K562 (cell line): ENCODE measurements around the gene FBXO17. TPM values are rescaled to one million over a fixed set of nuclear protein-coding genes. Genes with fewer than 3 reads are reported as not detected.

Experiments
- ASH1L ChIP-seq: fragments of 450-650 bp; IDR thresholded peaks from 2 replicates; pipeline ENCODE4 v1.6.1; 2018; ENCODE audit warnings: borderline replicate concordance, mild to moderate bottlenecking, low read depth; ENCODE audit not compliant: partially characterized antibody
- CBX5 ChIP-seq: IDR thresholded peaks from 2 replicates; pipeline ENCODE4 v1.6.1; 2014; ENCODE audit warnings: low read depth, borderline replicate concordance
- CHD4 ChIP-seq: fragments of 200-600 bp; sonication (generic); IDR thresholded peaks from 3 replicates; pipeline ENCODE4 v1.6.1; 2012; ENCODE audit warnings: low read depth, mild to moderate bottlenecking, mixed read lengths, low read length, inconsistent platforms; ENCODE audit not compliant: insufficient read depth, insufficient replicate concordance, poor library complexity, severe bottlenecking
- ETV6 ChIP-seq, 3 experiments: fragments of 150-350 bp in 1 of 3; sonication (generic) in 1 of 3; formaldehyde crosslinking in 1 of 3; IDR thresholded peaks; 2 replicates each; pipeline versions ENCODE4 v1.6.1 to v1.8.0; 2014 to 2022; ENCODE audit warnings: borderline replicate concordance in 2 of 3, low read depth in 2 of 3, antibody characterized with exemption in 1 of 3, low read length in 1 of 3, mild to moderate bottlenecking in 1 of 3, missing genetic modification reagents in 1 of 3
- GABPB2 ChIP-seq: fragments of 250-450 bp; sonication (Bioruptor Pico); conservative IDR thresholded peaks from 2 replicates; pipeline ENCODE4 v1.5.1; 2021; ENCODE audit warnings: mild to moderate bottlenecking
- HLTF ChIP-seq: fragments of 450-650 bp; IDR thresholded peaks from 2 replicates; pipeline ENCODE4 v1.6.1; 2016
- IFI16 ChIP-seq: fragments of 250-450 bp; sonication (Bioruptor Pico); IDR thresholded peaks from 2 replicates; pipeline ENCODE4 v2.1.2; 2022; ENCODE audit warnings: mild to moderate bottlenecking, inconsistent platforms
- MAZ ChIP-seq, 2 experiments: fragments of 450-650 bp in 1 of 2; sonication (generic) in 1 of 2; formaldehyde crosslinking; IDR thresholded peaks in 1 of 2; conservative IDR thresholded peaks in 1 of 2; 2 replicates each; pipeline versions ENCODE4 v1.4.0 to v1.5.0; 2020; ENCODE audit warnings: mild to moderate bottlenecking in 1 of 2, missing genetic modification reagents in 1 of 2
- NR4A1 ChIP-seq, 2 experiments: fragments of 250-450 bp in 1 of 2; fragments of 450-650 bp in 1 of 2; sonication (Bioruptor Pico) in 1 of 2; IDR thresholded peaks; 2 replicates each; pipeline versions ENCODE4 v1.4.0 to v1.6.1; 2016 to 2020; ENCODE audit warnings: mild to moderate bottlenecking in 2 of 2, missing compliant biosample characterization in 1 of 2, missing genetic modification characterization in 1 of 2, moderate library complexity in 1 of 2
- PRMT5 ChIP-seq: sonication (generic); formaldehyde crosslinking; IDR thresholded peaks from 2 replicates; pipeline ENCODE4 v1.5.0; 2020; ENCODE audit warnings: missing genetic modification reagents
- PRPF4 ChIP-seq: fragments of 200-400 bp; formaldehyde crosslinking; IDR thresholded peaks from one replicate; pipeline ENCODE4 v1.6.1; 2017; ENCODE audit warnings: low read length, low read depth, mild to moderate bottlenecking; ENCODE audit not compliant: insufficient read depth, poor library complexity, severe bottlenecking
- PTTG1 ChIP-seq: fragments of 450-650 bp; IDR thresholded peaks from 2 replicates; pipeline ENCODE4 v1.6.1; 2016; ENCODE audit warnings: low read depth, mild to moderate bottlenecking, missing genetic modification characterization, missing compliant biosample characterization
- RAD51 ChIP-seq: fragments of 450-650 bp; IDR thresholded peaks from 2 replicates; pipeline ENCODE4 v1.7.1; 2016; ENCODE audit warnings: low read depth, mild to moderate bottlenecking, borderline replicate concordance
- SRF ChIP-seq, 2 experiments: fragments of 250-450, 450-650 bp in 1 of 2; sonication (Bioruptor Pico) in 1 of 2; sonication (generic) in 1 of 2; formaldehyde crosslinking; IDR thresholded peaks; 2 replicates each; pipeline versions ENCODE4 v1.5.0 to v1.5.1; 2020 to 2022; ENCODE audit warnings: mild to moderate bottlenecking in 1 of 2, missing genetic modification reagents in 1 of 2
- TCF7L2 ChIP-seq: fragments of 150-350 bp; IDR thresholded peaks from 2 replicates; pipeline ENCODE4 v1.6.1; 2016; ENCODE audit warnings: low read depth, mild to moderate bottlenecking, low read length, moderate library complexity
- UBTF ChIP-seq, 2 experiments: IDR thresholded peaks; 2 replicates each; pipeline ENCODE4 v1.6.1; 2012; ENCODE audit warnings: improper control_type of control experiment in 2 of 2, low read depth in 2 of 2, low read length in 2 of 2, borderline replicate concordance in 1 of 2
- USF1 ChIP-seq: sonication (generic); formaldehyde crosslinking; IDR thresholded peaks from 2 replicates; pipeline ENCODE4 v1.9.0; 2022; ENCODE audit warnings: mild to moderate bottlenecking, missing genetic modification reagents
- ZNF12 ChIP-seq: sonication (generic); formaldehyde crosslinking; IDR thresholded peaks from 2 replicates; pipeline ENCODE4 v1.4.0; 2020; ENCODE audit warnings: mild to moderate bottlenecking, missing genetic modification reagents
- ZNF3 ChIP-seq: fragments of 250-450 bp; sonication (Bioruptor Pico); IDR thresholded peaks from 2 replicates; pipeline ENCODE4 v1.5.0; 2021; ENCODE audit warnings: mild to moderate bottlenecking, moderate library complexity
- ZNF57 ChIP-seq: fragments of 450-650 bp; formaldehyde crosslinking; IDR thresholded peaks from 2 replicates; pipeline ENCODE4 v1.4.0; 2020; ENCODE audit warnings: mild to moderate bottlenecking, moderate library complexity
- ZNF79 ChIP-seq: fragments of 250-450 bp; sonication (Bioruptor Pico); IDR thresholded peaks from 2 replicates; pipeline ENCODE4 v1.4.0; 2020; ENCODE audit warnings: low read depth, mild to moderate bottlenecking, moderate library complexity
- polyA plus RNA-seq, 8 experiments: library from polyadenylated mRNA; depleted of rRNA in 4 of 8; stranded (reverse) in 5 of 8; unstranded in 3 of 8; fragments of >200 nt; fragmentation: Nextera tagmentation in 2 of 8; fragmentation: Illumina TruSeq in 1 of 8; extraction: Ambion mirVana in 2 of 8; extraction: Trizol in 1 of 8; gene quantifications; 2 replicates each; pipeline versions ENCODE4 v1.2.1 to v1.2.3, GENCODE V29; 2011 to 2014; ENCODE audit warnings: inconsistent platforms in 1 of 8, missing spikeins in 1 of 8
- total RNA-seq, 7 experiments: library from RNA; depleted of rRNA in 6 of 7; stranded (reverse); fragments of >200 nt in 6 of 7; fragmentation: Illumina TruSeq in 2 of 7; extraction: Trizol in 2 of 7; gene quantifications; 2 replicates each; pipeline versions ENCODE4 v1.2.1 to v1.2.3, GENCODE V29; 2011 to 2021; ENCODE audit warnings: low replicate concordance in 1 of 7
- TF ChIP-seq, protein P1 (sequence below): fragments of 200-800 bp; sonication (Bioruptor generic); IDR thresholded peaks from 2 replicates; pipeline ENCODE4 v1.6.1; 2017; ENCODE audit warnings: missing genetic modification characterization, missing compliant biosample characterization

The FBXO17 gene
- total and polyA plus RNA-seq, 9 of the 15 experiments (the other 6 are each of a cell fraction or from before 2014, with no cell fraction given): 4.1 to 27.1 (median 19.0) TPM

- TF ChIP-seq RAD51 (peak; percentile 21; the same call in 1 of the 2 replicates), TCF7L2 (no peak), ZNF3 (CRISPR knock-in tag) (no peak), IFI16 (no peak), CHD4 (no peak), PTTG1 (tag) (no peak), PRMT5 (CRISPR knock-in tag) (no peak), ZNF79 (no peak), MAZ (CRISPR knock-in tag; conservative IDR thresholded peaks at IDR 0.05 in 1 of 2, IDR thresholded peaks at IDR 0.05 in 1 of 2) (0 out of 4 replicates have a peak, but pooled peaks of 1 of the 2 experiments have one; percentile 13), HLTF (no peak), ASH1L (peak; percentile 89), UBTF (IDR thresholded peaks at IDR 0.05; ENCODE audit: borderline replicate concordance in 1 of 2, low read depth in 2 of 2, low read length in 2 of 2) (no peak), CBX5 (no peak), ETV6 (IDR thresholded peaks at IDR 0.05; ENCODE audit: borderline replicate concordance in 1 of 2, low read depth in 2 of 2, low read length in 1 of 2) (no peak), ETV6 (CRISPR knock-in tag; IDR thresholded peaks at IDR 0.05; ENCODE audit: borderline replicate concordance) (no peak), GABPB2 (CRISPR knock-in tag) (no peak), NR4A1 (CRISPR knock-in tag; IDR thresholded peaks at IDR 0.05) (no peak), NR4A1 (tag; IDR thresholded peaks at IDR 0.05) (no peak), ZNF12 (CRISPR knock-in tag) (no peak; the same call in 1 of the 2 replicates), USF1 (peak; percentile 61; the same call in 1 of the 2 replicates), SRF (CRISPR knock-in tag; IDR thresholded peaks at IDR 0.05) (no peak), PRPF4 (no peak), ZNF57 (no peak)
- TF ChIP-seq, protein P1, sequence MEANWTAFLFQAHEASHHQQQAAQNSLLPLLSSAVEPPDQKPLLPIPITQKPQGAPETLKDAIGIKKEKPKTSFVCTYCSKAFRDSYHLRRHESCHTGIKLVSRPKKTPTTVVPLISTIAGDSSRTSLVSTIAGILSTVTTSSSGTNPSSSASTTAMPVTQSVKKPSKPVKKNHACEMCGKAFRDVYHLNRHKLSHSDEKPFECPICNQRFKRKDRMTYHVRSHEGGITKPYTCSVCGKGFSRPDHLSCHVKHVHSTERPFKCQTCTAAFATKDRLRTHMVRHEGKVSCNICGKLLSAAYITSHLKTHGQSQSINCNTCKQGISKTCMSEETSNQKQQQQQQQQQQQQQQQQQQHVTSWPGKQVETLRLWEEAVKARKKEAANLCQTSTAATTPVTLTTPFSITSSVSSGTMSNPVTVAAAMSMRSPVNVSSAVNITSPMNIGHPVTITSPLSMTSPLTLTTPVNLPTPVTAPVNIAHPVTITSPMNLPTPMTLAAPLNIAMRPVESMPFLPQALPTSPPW (CRISPR knock-in tag): no peak
These were observed 44.6 kb downstream of the FBXO17 start, which contains the start of gene MRPS12 (continued) for GRCh38 chr19:38930776-38931520.
